Ishikawa (cell line): ENCODE results near the gene DOCK2.

Experiments
- EGR1 ChIP-seq: IDR thresholded peaks from 2 replicates; pipeline ENCODE4 v1.6.1; 2012
- EP300 ChIP-seq: IDR thresholded peaks from 2 replicates; pipeline ENCODE4 v1.6.1; 2012; ENCODE audit warnings: borderline replicate concordance
- MAX ChIP-seq: IDR thresholded peaks from 2 replicates; pipeline ENCODE4 v1.6.1; 2012
- NFIC ChIP-seq: IDR thresholded peaks from 2 replicates; pipeline ENCODE4 v1.6.1; 2012
- RAD21 ChIP-seq: IDR thresholded peaks from 2 replicates; pipeline ENCODE4 v1.6.1; 2012; ENCODE audit warnings: low read depth
- REST ChIP-seq: IDR thresholded peaks from 2 replicates; pipeline ENCODE4 v1.6.1; 2012; ENCODE audit warnings: low read depth, mild to moderate bottlenecking
- TAF1 ChIP-seq: IDR thresholded peaks from 2 replicates; pipeline ENCODE4 v1.6.1; 2012; ENCODE audit warnings: low read depth, mild to moderate bottlenecking
- TCF12 ChIP-seq: IDR thresholded peaks from 2 replicates; pipeline ENCODE4 v1.6.1; 2012; ENCODE audit warnings: low read depth
- TEAD4 ChIP-seq: IDR thresholded peaks from 2 replicates; pipeline ENCODE4 v1.6.1; 2012
- USF1 ChIP-seq: IDR thresholded peaks from 2 replicates; pipeline ENCODE4 v1.6.1; 2012
- YY1 ChIP-seq: IDR thresholded peaks from 2 replicates; pipeline ENCODE4 v1.6.1; 2012; ENCODE audit warnings: low read depth
- ZBTB7A ChIP-seq: IDR thresholded peaks from 2 replicates; pipeline ENCODE4 v1.6.1; 2012; ENCODE audit warnings: low read depth

GRCh38 chr5:169941542-169941941, 304.5 kb downstream of the DOCK2 start:
- TF ChIP-seq EP300, result no peak
- no peak for TF ChIP-seq RAD21
- TF ChIP-seq REST, result no peak
- no peak for TF ChIP-seq NFIC
- no peak for TF ChIP-seq ZBTB7A
- TF ChIP-seq TEAD4, result no peak
- no peak for TF ChIP-seq EGR1
- no peak for TF ChIP-seq TAF1
- TF ChIP-seq MAX, result no peak
- no peak for TF ChIP-seq YY1
- TF ChIP-seq TCF12, result no peak
- no peak for TF ChIP-seq USF1
